GM23248 (cell line): Measurements from ENCODE around the gene MPZL2.

Source experiments
- EZH2 ChIP-seq: fragments of 200-600 bp; sonication (generic); IDR thresholded peaks from 2 replicates; pipeline ENCODE4 v1.6.1; 2018; ENCODE audit warnings: antibody characterized with exemption, mild to moderate bottlenecking; ENCODE audit not compliant: insufficient read depth, poor library complexity, severe bottlenecking
- EZH2phosphoT487 ChIP-seq: fragments of 200-600 bp; sonication (generic); IDR thresholded peaks from 2 replicates; pipeline ENCODE4 v1.6.1; 2018; ENCODE audit warnings: antibody characterized with exemption, moderate library complexity, mild to moderate bottlenecking, low read depth; ENCODE audit not compliant: insufficient read depth

- TF ChIP-seq EZH2phosphoT487 = no peak
- TF ChIP-seq EZH2 = no peak
Measured at GRCh38 chr11:118312328-118312727, 48.2 kb upstream of the MPZL2 start.
